ENCODE data around the gene RAB3A. TPM values are rescaled to one million over a fixed set of nuclear protein-coding genes. Genes with fewer than 3 reads are reported as not detected.
A peak's percentile ranks its signal among the peaks of the same experiment; 100 is the strongest.

RAB3A gene
- total RNA-seq, 1 donor from 2014 or later, result 9.2 TPM

- Mint-ChIP-seq H3K4me1 (no peaks in the 10 kb centered on the region), H3K4me3 (no peak overlapping the region), H3K36me3 (ENCODE audit: low read depth) (no peaks in the 10 kb centered on the region), H3K27ac (ENCODE audit: unreplicated experiment) (no peak overlapping the region), H3K9me3 (no peaks in the 10 kb centered on the region), H3K27me3 (ENCODE audit: low read depth) (peaks cover 14% of the 10 kb centered on the region)
- TF ChIP-seq CTCF (conservative IDR thresholded peaks at IDR 0.05), result no peak
- no peak for DNase-seq (ENCODE audit: low read depth, low spot score)
Measured at GRCh38 chr19:18245297-18245696, 41.5 kb upstream of the RAB3A start.

- Mint-ChIP-seq H3K36me3 (ENCODE audit: low read depth) (no peaks in the 10 kb centered on the region), H3K4me1 (no peaks in the 10 kb centered on the region), H3K27me3 (ENCODE audit: low read depth) (peaks cover 55% of the 10 kb centered on the region), H3K4me3 (no peak overlapping the region), H3K9me3 (no peaks in the 10 kb centered on the region), H3K27ac (ENCODE audit: unreplicated experiment) (no peak overlapping the region)
- no peak for DNase-seq (ENCODE audit: low read depth, low spot score)
- no peak for TF ChIP-seq CTCF (conservative IDR thresholded peaks at IDR 0.05)
Measured at GRCh38 chr19:18239303-18239702, 35.5 kb upstream of the RAB3A start.

- H3K4me3 Mint-ChIP-seq, result no peak overlapping the region
- H3K4me1 Mint-ChIP-seq, result peaks cover 6% of the 10 kb centered on the region
- H3K27ac Mint-ChIP-seq (ENCODE audit: unreplicated experiment), result no peak overlapping the region
- H3K9me3 Mint-ChIP-seq, result no peaks in the 10 kb centered on the region
- DNase-seq (ENCODE audit: low read depth, low spot score), result no peak
- H3K27me3 Mint-ChIP-seq (ENCODE audit: low read depth), result peaks cover 80% of the 10 kb centered on the region
- no peak for TF ChIP-seq CTCF (conservative IDR thresholded peaks at IDR 0.05)
- H3K36me3 Mint-ChIP-seq (ENCODE audit: low read depth), result no peaks in the 10 kb centered on the region
Measured at GRCh38 chr19:18234194-18234593, 30.4 kb upstream of the RAB3A start.

DNA sequence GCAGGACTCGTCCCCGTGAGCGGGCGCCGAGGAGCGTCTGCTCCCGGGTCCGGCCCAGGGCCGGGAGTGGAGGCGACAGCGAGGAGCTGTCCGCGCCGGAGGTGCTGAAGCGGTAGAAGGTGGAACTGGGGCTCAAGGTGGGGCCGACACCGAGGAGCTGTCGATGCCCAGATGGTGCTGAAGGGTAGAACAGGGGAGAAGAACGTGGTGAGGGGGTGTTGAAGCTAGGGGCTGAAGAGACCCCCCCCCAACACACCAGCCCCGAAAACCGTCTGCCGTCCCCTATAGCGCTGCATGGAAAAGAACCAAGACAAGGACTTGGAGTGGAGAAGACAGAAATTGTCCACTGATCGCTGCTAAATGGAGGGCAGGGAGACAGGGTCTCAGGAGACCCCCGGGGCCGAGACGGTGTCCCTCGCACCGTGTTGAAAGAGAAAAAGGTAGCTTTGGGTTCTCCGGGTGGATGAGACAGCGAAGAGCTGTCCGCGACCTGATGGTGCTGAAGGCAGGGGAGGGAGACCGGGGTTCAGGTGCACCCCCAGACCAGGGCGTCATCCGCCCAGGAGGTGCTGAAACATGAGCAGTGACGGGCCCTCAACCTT, 29.5 kb upstream of the RAB3A start:
- no peak overlapping the region for H3K4me3 Mint-ChIP-seq
- DNase-seq (ENCODE audit: low read depth, low spot score), result peak; percentile 77
- H3K27me3 Mint-ChIP-seq (ENCODE audit: low read depth), result peaks cover 75% of the 10 kb centered on the region
- H3K27ac Mint-ChIP-seq (ENCODE audit: unreplicated experiment), result no peak overlapping the region
- no peaks in the 10 kb centered on the region for H3K36me3 Mint-ChIP-seq (ENCODE audit: low read depth)
- peaks cover 6% of the 10 kb centered on the region for H3K4me1 Mint-ChIP-seq
- no peaks in the 10 kb centered on the region for H3K9me3 Mint-ChIP-seq
- no peak for TF ChIP-seq CTCF (conservative IDR thresholded peaks at IDR 0.05)

DNA sequence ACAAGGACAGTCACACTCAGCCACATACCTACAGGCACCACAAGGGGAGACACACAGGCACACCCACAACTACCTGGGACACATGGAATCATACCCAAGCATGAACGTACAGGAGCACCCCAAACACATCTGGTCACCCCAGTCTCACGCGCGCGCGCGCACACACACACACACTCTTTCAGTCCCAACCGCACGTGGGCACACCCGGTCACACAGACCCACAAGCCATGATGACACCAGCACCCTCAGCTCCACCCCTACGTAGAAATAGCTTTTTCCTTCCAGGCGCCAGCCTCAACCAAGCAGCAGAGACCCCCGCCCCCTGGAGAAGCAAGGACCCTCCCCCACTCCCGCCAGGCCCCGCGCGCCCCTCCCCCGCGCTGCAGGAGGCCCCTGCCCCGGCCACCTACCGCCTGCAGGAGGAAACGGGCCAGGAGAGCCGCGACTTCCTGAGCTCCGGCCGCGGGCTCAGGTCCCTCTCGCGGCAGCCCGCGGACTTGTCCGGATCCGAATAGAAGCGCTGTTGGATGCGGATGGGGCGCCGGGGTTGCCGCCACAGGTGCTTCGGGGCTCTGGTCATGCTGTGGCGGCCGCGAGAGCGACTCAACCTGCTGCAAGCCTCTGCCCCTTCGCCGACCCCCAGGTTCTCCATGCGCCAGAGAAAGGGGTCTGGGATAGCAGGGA, 28.8 kb upstream of the RAB3A start:
- Mint-ChIP-seq H3K27ac (ENCODE audit: unreplicated experiment) (no peak overlapping the region), H3K36me3 (ENCODE audit: low read depth) (no peaks in the 10 kb centered on the region), H3K9me3 (no peaks in the 10 kb centered on the region), H3K4me1 (peaks cover 6% of the 10 kb centered on the region), H3K4me3 (peak overlapping the region; percentile 57), H3K27me3 (ENCODE audit: low read depth) (peaks cover 81% of the 10 kb centered on the region)
- TF ChIP-seq CTCF (conservative IDR thresholded peaks at IDR 0.05), result peak; percentile 43
- DNase-seq (ENCODE audit: low read depth, low spot score), result no peak
